Prostate gland (tissue), 2 donors: ENCODE measurements around the gene GADL1.

ENCODE experiments used
- CTCF ChIP-seq, 4 experiments: fragments of 200-600 bp in 2 of 4; fragments of 450-650 bp in 2 of 4; sonication (generic) in 2 of 4; IDR thresholded peaks; 1 replicate in 3 of 4; 2 replicates in 1 of 4; pipeline ENCODE4 v1.5.1; 2016 to 2019; ENCODE audit warnings: antibody characterized with exemption in 4 of 4, mild to moderate bottlenecking in 2 of 4, moderate library complexity in 2 of 4
- POLR2A ChIP-seq: fragments of 450-650 bp; IDR thresholded peaks from one replicate; pipeline ENCODE4 v1.6.1; 2016; ENCODE audit warnings: antibody characterized with exemption, mild to moderate bottlenecking
- POLR2AphosphoS5 ChIP-seq: sonication (generic); formaldehyde crosslinking; IDR thresholded peaks from one replicate; pipeline ENCODE4 v1.6.1; 2017; ENCODE audit warnings: antibody characterized with exemption

DNA sequence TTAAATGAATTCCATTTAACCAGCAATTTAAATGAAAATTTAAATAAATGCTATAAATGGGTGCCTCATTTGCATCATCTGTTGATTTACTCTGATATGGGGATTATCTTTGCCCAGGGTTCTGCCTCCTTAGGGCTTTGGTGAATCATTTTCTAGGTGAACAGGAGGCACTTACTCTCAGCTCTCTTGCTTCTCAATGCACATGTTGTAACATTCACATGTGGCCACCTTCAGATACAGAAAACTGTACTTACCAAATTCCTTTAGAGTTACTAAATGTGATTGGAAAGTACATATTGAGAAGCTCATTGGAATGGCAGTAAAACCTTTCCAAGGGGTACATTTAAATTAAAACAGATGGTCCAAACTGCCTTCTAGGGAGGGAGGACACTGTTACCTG, 20.8 kb downstream of the GADL1 start:
- TF ChIP-seq CTCF (IDR thresholded peaks at IDR 0.05) (no peak), POLR2AphosphoS5 (no peak), POLR2A (no peak)
